Tibial nerve (tissue), 4 donors: ENCODE measurements around the gene AHSG. TPM values are rescaled to one million over a fixed set of nuclear protein-coding genes. Genes with fewer than 3 reads are reported as not detected.

Source experiments
- DNase-seq, 2 donors: peaks; one replicate each; pipeline ENCODE4 v3.0.0-alpha.2; 2019; ENCODE audit warnings: low spot score in 2 of 2
- H3K27ac ChIP-seq, 4 donors: fragments of 200-600 bp; sonication (generic) in 3 of 4; one replicate each; pipeline ENCODE4 v1.5.1; 2017 to 2019; ENCODE audit warnings: mild to moderate bottlenecking in 1 of 4
- H3K27me3 ChIP-seq, 2 donors: fragments of 200-600 bp; sonication (generic) in 1 of 2; one replicate each; pipeline versions ENCODE4 v1.5.1 to v1.6.0; 2017 to 2019
- H3K36me3 ChIP-seq, 3 donors: fragments of 200-600 bp; sonication (generic); one replicate each; pipeline ENCODE4 v1.5.1; 2018 to 2019
- H3K4me1 ChIP-seq, 4 donors: fragments of 200-600 bp; sonication (generic) in 3 of 4; one replicate each; pipeline ENCODE4 v1.5.1; 2017 to 2019
- H3K4me3 ChIP-seq, 4 donors: fragments of 200-600 bp; sonication (generic) in 3 of 4; one replicate each; pipeline ENCODE4 v1.5.1; 2017 to 2019; ENCODE audit warnings: mild to moderate bottlenecking in 1 of 4, moderate library complexity in 1 of 4
- H3K9me3 ChIP-seq, 4 donors: fragments of 200-600 bp; sonication (generic) in 3 of 4; one replicate each; pipeline ENCODE4 v1.5.1; 2017 to 2019
- EP300 ChIP-seq, 2 donors: sonication (generic); formaldehyde crosslinking; IDR thresholded peaks; one replicate each; pipeline ENCODE4 v1.6.1; 2017; ENCODE audit warnings: antibody characterized with exemption in 2 of 2, mild to moderate bottlenecking in 1 of 2
- POLR2A ChIP-seq, 2 donors: fragments of 450-650 bp; IDR thresholded peaks; one replicate each; pipeline ENCODE4 v1.6.1; 2017; ENCODE audit warnings: antibody characterized with exemption in 2 of 2, mild to moderate bottlenecking in 2 of 2, moderate library complexity in 2 of 2
- WGBS, 2 donors: methylation state at CpG; one replicate each; pipeline ENCODE4 v1.1.5; 2018; 5-methylcytosine and 5-hydroxymethylcytosine counted together
- total RNA-seq, 4 donors: library from RNA; depleted of rRNA; stranded (reverse); fragments of >200 nt; gene quantifications; one replicate each; pipeline ENCODE4 v1.1.0, GENCODE V29; 2016
- TF ChIP-seq, protein P1 (sequence below), 5 experiments: fragments of 200-600 bp in 3 of 5; fragments of 450-650 bp in 2 of 5; sonication (generic) in 3 of 5; IDR thresholded peaks; one replicate each; pipeline ENCODE4 v1.5.1; 2016 to 2019; ENCODE audit warnings: antibody characterized with exemption in 5 of 5, mild to moderate bottlenecking in 3 of 5, moderate library complexity in 2 of 5

AHSG gene
- total RNA-seq, 4 donors from 2014 or later, result not detected

DNA sequence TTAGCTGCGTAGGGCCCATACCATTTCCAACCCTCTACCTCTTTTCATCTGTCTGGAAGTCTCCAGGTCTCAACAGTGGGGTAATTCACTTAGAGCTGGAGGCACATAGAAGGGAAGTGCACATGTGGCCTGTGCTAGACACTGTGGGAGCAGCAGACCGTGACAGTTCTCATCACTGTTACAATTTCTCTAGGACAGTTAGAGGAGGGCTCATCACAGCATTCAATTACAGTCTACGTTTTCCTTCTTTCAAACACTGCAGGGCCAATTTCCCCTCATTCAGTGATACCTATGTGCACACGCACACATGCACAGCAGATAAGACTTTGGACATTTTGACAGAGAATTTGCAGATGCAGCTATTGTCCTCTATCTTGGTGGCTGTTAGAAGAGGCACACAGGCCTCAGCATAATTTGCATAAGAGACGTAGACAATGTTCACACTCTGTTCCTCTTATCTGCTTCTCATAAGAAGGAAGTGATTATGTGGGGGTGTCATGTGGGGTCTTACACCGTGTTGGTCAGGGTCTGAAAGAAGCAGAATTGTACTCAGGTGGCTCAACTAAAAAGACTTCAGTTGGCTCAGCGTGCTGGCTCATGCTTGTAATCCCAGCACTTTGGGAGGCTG lies 40.3 kb downstream of the AHSG start:
- Histone ChIP-seq H3K27me3 (peaks cover 0 to 8% of the 10 kb centered on the region in 2 donors), H3K9me3 (no peaks in the 10 kb centered on the region), H3K36me3 (no peaks in the 10 kb centered on the region), H3K4me3 (no peak overlapping the region), H3K27ac (no peak overlapping the region), H3K4me1 (no peaks in the 10 kb centered on the region)
- DNase-seq, result no peak
- WGBS, 2 donors, result 69 to 78% methylated on average over 7 of the region's 7 CpGs
- TF ChIP-seq, protein P1, sequence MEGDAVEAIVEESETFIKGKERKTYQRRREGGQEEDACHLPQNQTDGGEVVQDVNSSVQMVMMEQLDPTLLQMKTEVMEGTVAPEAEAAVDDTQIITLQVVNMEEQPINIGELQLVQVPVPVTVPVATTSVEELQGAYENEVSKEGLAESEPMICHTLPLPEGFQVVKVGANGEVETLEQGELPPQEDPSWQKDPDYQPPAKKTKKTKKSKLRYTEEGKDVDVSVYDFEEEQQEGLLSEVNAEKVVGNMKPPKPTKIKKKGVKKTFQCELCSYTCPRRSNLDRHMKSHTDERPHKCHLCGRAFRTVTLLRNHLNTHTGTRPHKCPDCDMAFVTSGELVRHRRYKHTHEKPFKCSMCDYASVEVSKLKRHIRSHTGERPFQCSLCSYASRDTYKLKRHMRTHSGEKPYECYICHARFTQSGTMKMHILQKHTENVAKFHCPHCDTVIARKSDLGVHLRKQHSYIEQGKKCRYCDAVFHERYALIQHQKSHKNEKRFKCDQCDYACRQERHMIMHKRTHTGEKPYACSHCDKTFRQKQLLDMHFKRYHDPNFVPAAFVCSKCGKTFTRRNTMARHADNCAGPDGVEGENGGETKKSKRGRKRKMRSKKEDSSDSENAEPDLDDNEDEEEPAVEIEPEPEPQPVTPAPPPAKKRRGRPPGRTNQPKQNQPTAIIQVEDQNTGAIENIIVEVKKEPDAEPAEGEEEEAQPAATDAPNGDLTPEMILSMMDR (IDR thresholded peaks at IDR 0.05), result no peak
- no peak for TF ChIP-seq EP300 (IDR thresholded peaks at IDR 0.05)
- TF ChIP-seq POLR2A (IDR thresholded peaks at IDR 0.05), result no peak

DNA sequence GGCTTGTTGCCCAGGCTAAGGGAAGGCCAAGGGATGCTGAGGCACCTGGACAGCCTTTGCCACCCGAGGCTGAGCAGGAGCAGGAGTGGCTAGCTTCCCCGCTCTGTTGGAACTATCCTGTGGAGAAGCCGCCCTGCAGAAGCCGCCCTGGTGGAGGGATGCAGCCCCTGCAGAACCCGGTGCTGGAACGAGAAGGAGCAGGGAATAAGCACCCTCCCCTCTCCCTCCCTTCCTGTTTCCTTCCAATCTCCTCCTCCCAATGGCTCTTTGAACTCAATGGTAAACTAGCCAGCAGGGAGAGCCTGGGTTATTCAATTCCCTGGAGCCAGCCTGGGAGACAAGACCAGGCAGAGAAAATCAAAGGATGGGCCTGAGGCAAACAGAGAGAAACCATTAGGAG lies 41.1 kb downstream of the AHSG start:
- WGBS, 2 donors, result 29 to 38% methylated on average over 6 of the region's 6 CpGs
- Histone ChIP-seq H3K4me3 (no peak overlapping the region), H3K9me3 (no peaks in the 10 kb centered on the region), H3K27ac (no peak overlapping the region), H3K4me1 (no peaks in the 10 kb centered on the region), H3K27me3 (peaks cover 0 to 8% of the 10 kb centered on the region in 2 donors), H3K36me3 (no peaks in the 10 kb centered on the region)
- no peak for DNase-seq
- no peak for TF ChIP-seq POLR2A (IDR thresholded peaks at IDR 0.05)
- TF ChIP-seq, protein P1 (IDR thresholded peaks at IDR 0.05), result no peak
- TF ChIP-seq EP300 (IDR thresholded peaks at IDR 0.05), result no peak

DNA sequence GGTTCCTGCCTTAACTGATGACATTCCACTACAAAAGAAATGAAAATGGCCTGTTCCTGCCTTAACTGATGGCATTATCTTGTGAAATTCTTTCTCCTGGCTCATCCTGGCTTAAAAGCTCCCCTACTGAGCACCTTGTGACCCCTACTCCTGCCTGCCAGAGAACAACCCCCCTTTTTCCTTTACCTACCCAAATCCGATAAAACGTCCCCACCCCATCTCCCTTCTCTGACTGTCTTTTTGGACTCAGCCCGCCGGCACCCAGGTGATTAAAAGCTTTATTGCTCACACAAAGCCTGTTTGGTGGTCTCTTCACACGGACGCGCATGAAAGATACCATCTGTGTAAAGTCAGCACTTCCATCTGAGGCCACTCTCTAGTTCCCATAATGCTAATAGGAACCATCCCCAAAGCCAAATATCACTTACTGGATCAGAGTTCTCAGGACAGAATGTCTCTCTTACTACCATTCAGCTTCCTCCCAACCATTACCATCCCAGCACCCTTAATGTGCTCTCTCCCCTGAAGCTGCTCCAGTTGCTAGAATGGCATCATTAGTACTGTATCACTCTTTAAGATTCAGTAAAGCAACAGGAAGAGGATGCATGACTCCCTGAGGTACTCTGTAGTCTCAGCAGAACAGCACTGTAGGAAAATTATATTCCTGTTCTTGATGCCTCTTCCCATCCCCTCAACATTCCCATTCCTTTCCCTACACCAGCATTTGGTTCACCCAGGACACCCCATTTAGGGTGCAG lies 50.7 kb downstream of the AHSG start:
- Histone ChIP-seq H3K9me3 (no peaks in the 10 kb centered on the region), H3K27me3 (no peaks in the 10 kb centered on the region), H3K36me3 (no peaks in the 10 kb centered on the region), H3K4me3 (no peak overlapping the region), H3K27ac (no peak overlapping the region), H3K4me1 (no peaks in the 10 kb centered on the region)
- TF ChIP-seq, protein P1 (IDR thresholded peaks at IDR 0.05), result no peak
- no peak for TF ChIP-seq EP300 (IDR thresholded peaks at IDR 0.05)
- TF ChIP-seq POLR2A (IDR thresholded peaks at IDR 0.05), result no peak
- DNase-seq, result no peak
- WGBS, 2 donors, result 34 to 35% methylated on average over 7 of the region's 7 CpGs

DNA sequence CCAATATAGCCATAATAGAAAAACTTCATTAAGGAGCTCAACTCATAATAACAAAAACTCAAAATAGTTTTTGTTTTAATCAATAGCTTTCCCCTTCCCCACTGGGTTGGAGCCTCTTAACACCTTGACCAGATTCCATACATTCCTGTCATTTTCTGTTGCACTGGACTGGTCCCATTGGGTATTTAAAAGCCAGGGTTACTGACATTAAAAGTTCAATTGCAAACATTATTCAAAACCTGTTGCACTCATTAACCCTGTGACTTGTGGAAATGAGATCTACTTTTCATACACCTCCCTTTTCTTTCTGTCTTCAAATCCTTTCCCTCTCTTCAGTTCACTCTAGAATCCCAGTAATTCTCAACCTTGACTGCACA lies 51.2 kb downstream of the AHSG start:
- no peak overlapping the region for H3K27ac ChIP-seq
- H3K4me1 ChIP-seq, result no peaks in the 10 kb centered on the region
- no peaks in the 10 kb centered on the region for H3K36me3 ChIP-seq
- no peaks in the 10 kb centered on the region for H3K27me3 ChIP-seq
- TF ChIP-seq POLR2A (IDR thresholded peaks at IDR 0.05), result no peak
- no peak for TF ChIP-seq EP300 (IDR thresholded peaks at IDR 0.05)
- TF ChIP-seq, protein P1 (IDR thresholded peaks at IDR 0.05), result no peak
- DNase-seq, result no peak
- no peaks in the 10 kb centered on the region for H3K9me3 ChIP-seq
- no peak overlapping the region for H3K4me3 ChIP-seq

DNA sequence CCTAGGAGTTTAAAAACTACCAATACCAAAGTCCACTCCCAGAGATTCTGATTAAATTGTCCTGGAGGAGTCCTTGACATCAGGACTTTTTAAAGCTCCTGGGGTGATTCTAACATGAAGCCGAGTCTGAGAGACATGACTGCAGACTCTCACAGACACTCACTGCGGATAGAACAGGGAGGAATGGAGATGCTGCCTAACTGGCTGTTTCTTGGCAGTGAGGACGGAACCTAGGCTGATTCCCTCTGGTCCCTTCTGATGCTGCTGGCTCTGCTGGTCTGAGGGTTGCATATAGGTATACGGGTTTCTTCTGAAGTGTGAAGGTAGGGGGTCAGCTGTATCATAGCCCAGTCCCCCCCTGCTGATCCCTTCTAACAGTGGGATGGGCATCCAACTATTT lies 51.6 kb downstream of the AHSG start:
- no peak overlapping the region for H3K4me3 ChIP-seq
- H3K4me1 ChIP-seq, result no peaks in the 10 kb centered on the region
- 46 to 53% methylated on average over 4 of the region's 4 CpGs for WGBS, 2 donors
- H3K27me3 ChIP-seq, result no peaks in the 10 kb centered on the region
- H3K9me3 ChIP-seq, result no peaks in the 10 kb centered on the region
- H3K27ac ChIP-seq, result no peak overlapping the region
- TF ChIP-seq, protein P1 (IDR thresholded peaks at IDR 0.05), result no peak
- TF ChIP-seq EP300 (IDR thresholded peaks at IDR 0.05), result no peak
- TF ChIP-seq POLR2A (IDR thresholded peaks at IDR 0.05), result no peak
- no peak for DNase-seq
- H3K36me3 ChIP-seq, result no peaks in the 10 kb centered on the region
